ENCODE data around the gene CACNA1G.

CACNA1G gene

GRCh38 chr17:50634915-50635731 lies 74.6 kb downstream of the CACNA1G start:
- DNase-seq (ENCODE audit: low spot score), result no peak
- TF ChIP-seq CTCF (IDR thresholded peaks at IDR 0.05; ENCODE audit: borderline replicate concordance, control extremely low read depth, extremely low read depth, insufficient read depth, missing control alignments), result no peak
- in situ Hi-C loops (cut with MboI; ENCODE audit: low sequenced_read_pairs, unreplicated experiment), result no loop called here

DNA sequence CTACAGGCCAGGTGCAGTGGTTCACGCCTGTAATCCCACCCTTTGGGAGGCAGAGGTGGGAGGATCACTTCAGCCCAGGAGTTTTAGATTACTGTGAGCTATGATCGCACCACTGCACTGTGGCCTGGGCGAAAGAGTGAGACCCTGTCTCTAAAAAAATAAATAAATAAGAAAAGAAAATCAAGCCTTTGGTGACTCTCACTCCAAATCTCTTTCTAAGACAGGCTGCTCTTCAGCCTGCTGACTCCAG lies 75.1 kb downstream of the CACNA1G start:
- in situ Hi-C loops (cut with MboI; ENCODE audit: low sequenced_read_pairs, unreplicated experiment), result no loop called here
- no peak for DNase-seq (ENCODE audit: low spot score)
- TF ChIP-seq CTCF (IDR thresholded peaks at IDR 0.05; ENCODE audit: borderline replicate concordance, control extremely low read depth, extremely low read depth, insufficient read depth, missing control alignments), result no peak

GRCh38 chr17:50635982-50636803 lies 75.7 kb downstream of the CACNA1G start:
- TF ChIP-seq CTCF (IDR thresholded peaks at IDR 0.05; ENCODE audit: borderline replicate concordance, control extremely low read depth, extremely low read depth, insufficient read depth, missing control alignments), result no peak
- in situ Hi-C loops (cut with MboI; ENCODE audit: low sequenced_read_pairs, unreplicated experiment), result no loop called here
- DNase-seq (ENCODE audit: low spot score), result no peak

DNA sequence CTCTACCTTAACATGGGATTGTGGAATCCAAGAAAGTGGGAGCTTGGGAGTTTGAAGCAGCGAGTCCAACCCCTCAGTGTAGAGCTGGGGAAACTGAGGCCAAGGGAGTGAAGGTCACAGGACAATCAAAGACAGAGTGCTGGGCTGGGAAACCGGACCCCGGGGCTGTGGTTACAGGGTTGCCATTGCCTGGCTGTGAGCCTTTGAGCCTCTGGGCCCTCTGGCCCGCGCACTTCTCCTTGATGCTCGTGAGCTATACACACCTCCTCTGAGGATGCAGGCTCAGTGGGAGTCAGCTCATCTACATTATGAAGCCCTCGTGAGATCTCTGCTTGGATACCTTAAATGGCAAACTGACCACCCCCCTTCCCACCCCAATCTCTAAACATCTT lies 76.3 kb downstream of the CACNA1G start:
- TF ChIP-seq CTCF (IDR thresholded peaks at IDR 0.05; ENCODE audit: borderline replicate concordance, control extremely low read depth, extremely low read depth, insufficient read depth, missing control alignments), result no peak
- no peak for DNase-seq (ENCODE audit: low spot score)
- in situ Hi-C loops (cut with MboI; ENCODE audit: low sequenced_read_pairs, unreplicated experiment), result no loop called here

DNA sequence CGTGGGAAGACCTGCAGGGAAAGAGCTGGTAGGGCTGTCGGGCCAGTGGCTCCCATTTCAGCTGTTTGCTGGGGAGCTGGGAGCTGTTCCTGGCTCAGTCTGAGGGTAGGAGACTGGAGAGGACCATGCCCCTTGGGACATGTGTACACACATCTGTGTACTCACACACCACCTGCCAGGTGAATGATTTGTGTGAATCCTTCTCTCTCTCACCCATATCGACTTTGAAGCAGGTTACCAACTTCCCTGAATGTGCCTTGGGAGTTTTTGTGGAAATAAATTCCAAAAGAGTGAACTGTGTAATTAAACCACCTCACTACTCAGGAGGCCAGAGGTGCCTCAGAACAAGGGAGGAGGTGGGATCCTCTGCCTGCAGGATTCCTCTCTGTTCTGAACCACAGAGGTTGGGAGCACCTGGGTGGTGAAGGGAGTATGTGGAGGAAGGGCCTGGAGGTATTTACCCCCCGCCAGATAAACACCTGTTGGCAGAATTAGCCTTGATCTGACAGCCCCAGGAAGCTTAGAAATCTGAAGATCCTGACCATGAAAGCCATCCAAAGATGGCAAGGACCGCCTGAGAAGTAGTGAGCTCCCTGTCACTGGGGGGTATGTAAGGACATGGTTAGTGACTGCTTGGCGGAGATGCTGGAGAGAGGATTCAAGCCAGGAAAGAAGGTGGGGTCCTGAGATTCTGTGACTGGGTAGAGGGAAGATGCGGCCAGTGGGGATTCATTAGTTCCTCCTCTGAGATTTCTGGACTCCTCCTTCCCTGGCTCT lies 77.5 kb downstream of the CACNA1G start:
- TF ChIP-seq CTCF (IDR thresholded peaks at IDR 0.05; ENCODE audit: borderline replicate concordance, control extremely low read depth, extremely low read depth, insufficient read depth, missing control alignments), result no peak
- DNase-seq (ENCODE audit: low spot score), result no peak
- in situ Hi-C loops (cut with MboI; ENCODE audit: low sequenced_read_pairs, unreplicated experiment), result no loop called here

DNA sequence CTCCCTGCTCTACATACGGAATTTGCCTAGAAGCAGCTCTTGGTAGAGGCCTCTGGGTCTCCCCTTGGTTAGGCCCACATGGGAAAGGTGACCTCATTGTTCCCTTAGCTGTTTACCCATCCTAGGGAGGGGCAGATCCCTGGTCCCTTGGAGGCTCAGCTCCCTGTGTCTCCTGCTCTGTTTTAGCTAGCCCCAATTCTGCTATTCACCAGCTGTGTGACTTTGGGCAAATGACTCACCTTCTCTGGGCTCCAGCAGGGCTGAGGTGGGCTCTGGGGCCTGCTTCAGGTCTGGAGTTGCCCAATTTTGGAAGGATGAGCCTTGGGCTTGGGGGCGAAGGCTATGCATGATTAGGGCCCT lies 78.1 kb downstream of the CACNA1G start:
- in situ Hi-C loops (cut with MboI; ENCODE audit: low sequenced_read_pairs, unreplicated experiment), result no loop called here
- DNase-seq (ENCODE audit: low spot score), result no peak
- TF ChIP-seq CTCF (IDR thresholded peaks at IDR 0.05; ENCODE audit: borderline replicate concordance, control extremely low read depth, extremely low read depth, insufficient read depth, missing control alignments), result no peak
